IPS-20b (cell line): Measurements from ENCODE around the gene CNTN5.

Source experiments
- H3K27ac ChIP-seq: one replicate; pipeline ENCODE4 v1.5.1; 2013; ENCODE audit warnings: low read length
- H3K27me3 ChIP-seq: 2 replicates; pipeline ENCODE4 v1.6.1; 2013; ENCODE audit warnings: mild to moderate bottlenecking, low read length, inconsistent platforms; ENCODE audit not compliant: insufficient read depth
- H3K36me3 ChIP-seq: 2 replicates; pipeline ENCODE4 v1.6.1; 2013; ENCODE audit warnings: low read depth, mild to moderate bottlenecking, inconsistent platforms, low read length, moderate library complexity; ENCODE audit not compliant: insufficient read depth
- H3K4me1 ChIP-seq: 2 replicates; pipeline ENCODE4 v1.6.1; 2013; ENCODE audit warnings: mild to moderate bottlenecking, control low read depth, inconsistent platforms, low read length, moderate library complexity; ENCODE audit not compliant: insufficient read depth
- H3K4me3 ChIP-seq: 2 replicates; pipeline ENCODE4 v1.5.1; 2013; ENCODE audit warnings: mild to moderate bottlenecking, low read length, inconsistent platforms
- H3K9ac ChIP-seq: 2 replicates; pipeline ENCODE4 v1.6.1; 2013; ENCODE audit warnings: low read depth, mild to moderate bottlenecking, inconsistent platforms, low read length, moderate library complexity
- H3K9me3 ChIP-seq: 2 replicates; pipeline ENCODE4 v1.6.1; 2013; ENCODE audit warnings: mild to moderate bottlenecking, low read depth, low read length, inconsistent platforms; ENCODE audit not compliant: insufficient read depth

CNTN5 gene

GRCh38 chr11:99585606-99586005, 564.9 kb downstream of the CNTN5 start:
- no peak overlapping the region for H3K4me3 ChIP-seq
- H3K27me3 ChIP-seq, result no peaks in the 10 kb centered on the region
- no peaks in the 10 kb centered on the region for H3K4me1 ChIP-seq
- no peak overlapping the region for H3K9ac ChIP-seq
- peaks cover 7% of the 10 kb centered on the region; the same call in 1 of the 2 replicates for H3K9me3 ChIP-seq
- H3K36me3 ChIP-seq, result no peaks in the 10 kb centered on the region
- H3K27ac ChIP-seq, result no peak overlapping the region

- Histone ChIP-seq H3K9me3 (no peaks in the 10 kb centered on the region), H3K4me3 (no peak overlapping the region)
These were observed 569.0 kb downstream of the CNTN5 start for GRCh38 chr11:99589771-99590170.

GRCh38 chr11:99592266-99592665, 571.5 kb downstream of the CNTN5 start:
- no peaks in the 10 kb centered on the region for H3K9me3 ChIP-seq
- no peaks in the 10 kb centered on the region for H3K4me1 ChIP-seq
- H3K9ac ChIP-seq, result no peak overlapping the region
- no peaks in the 10 kb centered on the region for H3K36me3 ChIP-seq
- no peak overlapping the region for H3K4me3 ChIP-seq
- H3K27me3 ChIP-seq, result no peaks in the 10 kb centered on the region
- no peak overlapping the region for H3K27ac ChIP-seq

More at GRCh38 chr11:99589771-99590170, 569.0 kb downstream of the CNTN5 start:
- no peaks in the 10 kb centered on the region for H3K36me3 ChIP-seq
- H3K27ac ChIP-seq, result no peak overlapping the region
- H3K27me3 ChIP-seq, result no peaks in the 10 kb centered on the region
- H3K9ac ChIP-seq, result no peak overlapping the region
- no peaks in the 10 kb centered on the region for H3K4me1 ChIP-seq

- no peak overlapping the region for H3K4me3 ChIP-seq
- H3K36me3 ChIP-seq, result no peaks in the 10 kb centered on the region
- H3K4me1 ChIP-seq, result no peaks in the 10 kb centered on the region
- H3K27ac ChIP-seq, result no peak overlapping the region
- H3K27me3 ChIP-seq, result no peaks in the 10 kb centered on the region
- H3K9me3 ChIP-seq, result no peaks in the 10 kb centered on the region
- H3K9ac ChIP-seq, result no peak overlapping the region
These were observed 572.4 kb downstream of the CNTN5 start for GRCh38 chr11:99593197-99593596.

GRCh38 chr11:99601179-99601578, 580.4 kb downstream of the CNTN5 start:
- Histone ChIP-seq H3K9me3 (no peaks in the 10 kb centered on the region), H3K27ac (no peak overlapping the region), H3K27me3 (no peaks in the 10 kb centered on the region), H3K36me3 (no peaks in the 10 kb centered on the region), H3K4me3 (no peak overlapping the region), H3K4me1 (no peaks in the 10 kb centered on the region), H3K9ac (no peak overlapping the region)

- H3K9ac ChIP-seq, result no peak overlapping the region
These were observed 593.6 kb downstream of the CNTN5 start for GRCh38 chr11:99614352-99614751.

GRCh38 chr11:99630629-99631028, 609.9 kb downstream of the CNTN5 start:
- Histone ChIP-seq H3K27me3 (no peaks in the 10 kb centered on the region), H3K27ac (no peak overlapping the region), H3K36me3 (no peaks in the 10 kb centered on the region), H3K4me1 (peaks cover 7% of the 10 kb centered on the region; the same call in 1 of the 2 replicates), H3K4me3 (no peak overlapping the region), H3K9me3 (no peaks in the 10 kb centered on the region), H3K9ac (no peak overlapping the region)

More at GRCh38 chr11:99614352-99614751, 593.6 kb downstream of the CNTN5 start:
- no peaks in the 10 kb centered on the region for H3K36me3 ChIP-seq
- no peaks in the 10 kb centered on the region for H3K4me1 ChIP-seq
- no peak overlapping the region for H3K27ac ChIP-seq
- no peak overlapping the region for H3K4me3 ChIP-seq
- no peaks in the 10 kb centered on the region for H3K9me3 ChIP-seq
- H3K27me3 ChIP-seq, result no peaks in the 10 kb centered on the region

- no peaks in the 10 kb centered on the region for H3K27me3 ChIP-seq
- no peak overlapping the region for H3K4me3 ChIP-seq
- H3K36me3 ChIP-seq, result no peaks in the 10 kb centered on the region
- H3K9me3 ChIP-seq, result no peaks in the 10 kb centered on the region
- H3K27ac ChIP-seq, result no peak overlapping the region
- H3K4me1 ChIP-seq, result peaks cover 7% of the 10 kb centered on the region; the same call in 1 of the 2 replicates
- H3K9ac ChIP-seq, result no peak overlapping the region
These were observed 610.9 kb downstream of the CNTN5 start for GRCh38 chr11:99631618-99632017.

- H3K4me1 ChIP-seq, result peaks cover 7% of the 10 kb centered on the region; the same call in 1 of the 2 replicates
- H3K36me3 ChIP-seq, result no peaks in the 10 kb centered on the region
- no peak overlapping the region for H3K4me3 ChIP-seq
- no peak overlapping the region for H3K27ac ChIP-seq
- H3K9ac ChIP-seq, result no peak overlapping the region
- H3K27me3 ChIP-seq, result no peaks in the 10 kb centered on the region
- no peaks in the 10 kb centered on the region for H3K9me3 ChIP-seq
These were observed 612.2 kb downstream of the CNTN5 start for GRCh38 chr11:99632969-99633368.

GRCh38 chr11:99634581-99634980, 613.8 kb downstream of the CNTN5 start:
- H3K4me3 ChIP-seq, result no peak overlapping the region
- peaks cover 7% of the 10 kb centered on the region; the same call in 1 of the 2 replicates for H3K4me1 ChIP-seq
- H3K36me3 ChIP-seq, result no peaks in the 10 kb centered on the region
- H3K27ac ChIP-seq, result no peak overlapping the region
- no peaks in the 10 kb centered on the region for H3K27me3 ChIP-seq
- H3K9ac ChIP-seq, result no peak overlapping the region
- no peaks in the 10 kb centered on the region; the same call in 1 of the 2 replicates for H3K9me3 ChIP-seq

GRCh38 chr11:99638073-99638553, 617.4 kb downstream of the CNTN5 start:
- Histone ChIP-seq H3K9ac (no peak overlapping the region), H3K36me3 (no peaks in the 10 kb centered on the region), H3K27me3 (no peaks in the 10 kb centered on the region), H3K4me3 (no peak overlapping the region), H3K4me1 (peaks cover 7% of the 10 kb centered on the region; the same call in 1 of the 2 replicates), H3K9me3 (no peaks in the 10 kb centered on the region; the same call in 1 of the 2 replicates), H3K27ac (no peak overlapping the region)

- Histone ChIP-seq H3K9ac (no peak overlapping the region), H3K4me3 (no peak overlapping the region), H3K9me3 (no peaks in the 10 kb centered on the region; the same call in 1 of the 2 replicates), H3K36me3 (no peaks in the 10 kb centered on the region), H3K4me1 (no peaks in the 10 kb centered on the region; the same call in 1 of the 2 replicates), H3K27ac (no peak overlapping the region), H3K27me3 (no peaks in the 10 kb centered on the region)
These were observed 619.9 kb downstream of the CNTN5 start for GRCh38 chr11:99640671-99641070.
